Measurements from ENCODE around the gene KLHDC8A. TPM values are rescaled to one million over a fixed set of nuclear protein-coding genes. Genes with fewer than 3 reads are reported as not detected.

Gene KLHDC8A
- total and polyA plus RNA-seq, 2 of the 13 experiments (the other 11 are each of a cell fraction or from before 2014, with no cell fraction given), result not detected

GRCh38 chr1:205318231-205318991 is 38.3 kb downstream of the KLHDC8A start (continued):
- no peak for TF ChIP-seq ZSCAN9 (CRISPR knock-in tag; IDR thresholded peaks at IDR 0.05; ENCODE audit: borderline replicate concordance)
- TF ChIP-seq ZFP41 (CRISPR knock-in tag; IDR thresholded peaks at IDR 0.05; ENCODE audit: borderline replicate concordance), result no peak
- 0 out of 2 replicates have a peak, but pooled peaks have one; percentile 19 for TF ChIP-seq ZGPAT (CRISPR knock-in tag; IDR thresholded peaks at IDR 0.05)
- TF ChIP-seq ZNF652 (CRISPR knock-in tag; IDR thresholded peaks at IDR 0.05; ENCODE audit: borderline replicate concordance, low read depth), result no peak
- TF ChIP-seq ZNF615 (CRISPR knock-in tag; IDR thresholded peaks at IDR 0.05; ENCODE audit: borderline replicate concordance), result no peak
- no peak for TF ChIP-seq HDAC6 (IDR thresholded peaks at IDR 0.05; ENCODE audit: low read depth, low read length)
- TF ChIP-seq BCL3 (CRISPR knock-in tag; IDR thresholded peaks at IDR 0.05), result no peak
- TF ChIP-seq ARID4A (CRISPR knock-in tag; IDR thresholded peaks at IDR 0.05; ENCODE audit: borderline replicate concordance), result no peak; the same call in 1 of the 2 replicates
- no peak for TF ChIP-seq ESRRA (CRISPR knock-in tag; IDR thresholded peaks at IDR 0.05; ENCODE audit: low read depth)
- peak; percentile 55 for TF ChIP-seq TBX2 (CRISPR knock-in tag; IDR thresholded peaks at IDR 0.05; ENCODE audit: borderline replicate concordance)
- TF ChIP-seq PAF1 (CRISPR knock-in tag; IDR thresholded peaks at IDR 0.05), result no peak
- no peak for TF ChIP-seq ZNF546 (CRISPR knock-in tag; conservative IDR thresholded peaks at IDR 0.05)
- TF ChIP-seq KDM1A (CRISPR knock-in tag; IDR thresholded peaks at IDR 0.05), result no peak
- no peak for TF ChIP-seq TMF1 (CRISPR knock-in tag; IDR thresholded peaks at IDR 0.05; ENCODE audit: low read depth)
- TF ChIP-seq BRF2 (CRISPR knock-in tag; IDR thresholded peaks at IDR 0.05), result no peak
- TF ChIP-seq WIZ (CRISPR knock-in tag; IDR thresholded peaks at IDR 0.05), result no peak
- TF ChIP-seq ZHX1 (CRISPR knock-in tag; IDR thresholded peaks at IDR 0.05; ENCODE audit: low read depth), result no peak
- no peak; the same call in 1 of the 2 replicates for TF ChIP-seq HOXA3 (CRISPR knock-in tag; IDR thresholded peaks at IDR 0.05)

Data from HepG2 (cell line).